Keratinocyte (primary cell): ENCODE measurements around the gene PARP1. TPM values are rescaled to one million over a fixed set of nuclear protein-coding genes. Genes with fewer than 3 reads are reported as not detected.

Source experiments
- DNase-seq: peaks from one replicate; pipeline ENCODE4 v3.0.0-alpha.2; 2011; ENCODE audit warnings: low read depth, missing footprints, low spot score
- FAIRE-seq: peaks from 2 replicates; lab custom pipeline; 2011; peaks lifted over from hg19 to GRCh38; lab: Jason Lieb, UNC
- H2AFZ ChIP-seq: 2 replicates; pipeline ENCODE4 v1.6.0; 2012; ENCODE audit warnings: low read length, control low read depth, inconsistent platforms; ENCODE audit not compliant: control insufficient read depth
- H3K27ac ChIP-seq: 2 replicates; pipeline ENCODE4 v1.5.1; 2011; ENCODE audit warnings: low read length; ENCODE audit not compliant: control insufficient read depth, insufficient read depth
- H3K27me3 ChIP-seq: 3 replicates; pipeline ENCODE4 v1.6.0; 2011; ENCODE audit warnings: low read length; ENCODE audit not compliant: control insufficient read depth, insufficient read depth; ENCODE audit errors: extremely low read depth
- H3K36me3 ChIP-seq, 2 experiments: 2 replicates in 1 of 2; 3 replicates in 1 of 2; pipeline ENCODE4 v1.5.1; 2011; ENCODE audit warnings: low read length in 2 of 2, mild to moderate bottlenecking in 1 of 2; ENCODE audit not compliant: control insufficient read depth in 2 of 2, insufficient read depth in 2 of 2; ENCODE audit errors: extremely low read depth in 1 of 2
- H3K4me1 ChIP-seq: 3 replicates; pipeline ENCODE4 v1.5.1; 2011; ENCODE audit warnings: low read length; ENCODE audit not compliant: control insufficient read depth, insufficient read depth; ENCODE audit errors: extremely low read depth
- H3K4me2 ChIP-seq: 3 replicates; pipeline ENCODE4 v1.6.0; 2011; ENCODE audit warnings: low read depth, low read length; ENCODE audit not compliant: control insufficient read depth, insufficient read depth; ENCODE audit errors: extremely low read depth
- H3K4me3 ChIP-seq, 3 experiments: fragments of 200-600 bp in 1 of 3; sonication (generic) in 1 of 3; 2 replicates in 2 of 3; 3 replicates in 1 of 3; pipeline ENCODE4 v1.5.1; 2011 to 2016; ENCODE audit warnings: low read length in 3 of 3, mild to moderate bottlenecking in 3 of 3, control low read depth in 2 of 3, inconsistent platforms in 1 of 3, low read depth in 1 of 3, mixed read lengths in 1 of 3, mixed run types in 1 of 3, moderate library complexity in 1 of 3; ENCODE audit not compliant: control insufficient read depth in 2 of 3, insufficient read depth in 2 of 3; ENCODE audit errors: extremely low read depth in 1 of 3
- H3K79me2 ChIP-seq: 2 replicates; pipeline ENCODE4 v1.6.0; 2012; ENCODE audit warnings: low read length; ENCODE audit not compliant: control insufficient read depth, insufficient read depth
- H3K9ac ChIP-seq: 3 replicates; pipeline ENCODE4 v1.6.0; 2011; ENCODE audit warnings: low read length; ENCODE audit not compliant: control insufficient read depth, insufficient read depth; ENCODE audit errors: extremely low read depth
- H3K9me1 ChIP-seq: 3 replicates; pipeline ENCODE4 v1.6.0; 2011; ENCODE audit warnings: low read length; ENCODE audit not compliant: control insufficient read depth, insufficient read depth; ENCODE audit errors: extremely low read depth
- H3K9me3 ChIP-seq: 2 replicates; pipeline ENCODE4 v1.5.1; 2012; ENCODE audit warnings: low read depth, low read length; ENCODE audit not compliant: control insufficient read depth
- H4K20me1 ChIP-seq: 3 replicates; pipeline ENCODE4 v1.6.0; 2011; ENCODE audit warnings: low read length; ENCODE audit not compliant: control insufficient read depth, insufficient read depth; ENCODE audit errors: extremely low read depth
- EZH2 ChIP-seq: IDR thresholded peaks from one replicate; pipeline ENCODE4 v1.6.1; 2012; ENCODE audit warnings: inconsistent platforms, mild to moderate bottlenecking, low read length, moderate library complexity
- dilution Hi-C: fragments of 300-500 bp; cut with MboI; formaldehyde crosslinking; loops from one replicate; pipeline ENCODE4 v1.7.0; 2020; ENCODE audit warnings: low sequenced_read_pairs; ENCODE audit not compliant: extremely low pct_ligation_motif_present
- polyA plus RNA-seq, 5 experiments: library from polyadenylated mRNA; depleted of rRNA in 3 of 5; stranded (reverse) in 3 of 5; stranded (forward) in 1 of 5; unstranded in 1 of 5; fragments of >200 nt; gene quantifications; 1 replicate in 1 of 5; 2 replicates in 3 of 5; 3 replicates in 1 of 5; pipeline versions ENCODE4 v1.2.1 to v1.2.3, GENCODE V29; 2011 to 2012; ENCODE audit warnings: missing spikeins in 2 of 5, low read depth in 1 of 5, low replicate concordance in 1 of 5
- TF ChIP-seq, protein P1 (sequence below), 3 experiments: IDR thresholded peaks in 1 of 3; conservative IDR thresholded peaks in 1 of 3; optimal IDR thresholded peaks in 1 of 3; 2 replicates in 2 of 3; 3 replicates in 1 of 3; pipeline versions ENCODE3 to v1.5.1; 2011; ENCODE audit warnings: low read length in 3 of 3, mild to moderate bottlenecking in 3 of 3, moderate library complexity in 2 of 3, control low read depth in 1 of 3, inconsistent platforms in 1 of 3; ENCODE audit not compliant: insufficient read depth in 2 of 3; ENCODE audit errors: extremely low read depth in 1 of 3

The PARP1 gene
- polyA plus RNA-seq, 1 donor (not counting 4 experiments of a cell fraction or from before 2014, with no cell fraction given) = 62.9 TPM

DNA sequence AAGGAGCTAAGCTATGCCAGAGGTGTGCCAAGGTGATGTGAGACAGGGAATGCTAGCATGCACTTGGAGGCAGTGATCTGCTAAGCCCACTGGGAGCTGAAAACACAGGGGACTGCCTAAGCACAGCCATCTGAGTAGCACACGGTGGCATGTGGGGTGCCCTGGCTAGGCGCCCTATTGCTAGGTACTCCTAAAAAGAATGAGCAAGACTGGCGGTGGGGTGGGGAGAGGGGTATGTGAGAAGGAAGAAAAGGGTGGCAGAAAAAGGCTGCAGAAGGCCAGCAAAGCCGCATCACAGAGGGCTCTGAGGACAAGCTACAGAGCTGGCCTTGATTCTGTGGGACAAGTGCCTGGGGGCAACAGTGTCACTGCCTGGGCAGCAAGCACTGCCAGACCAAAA is 23.9 kb downstream of the PARP1 start:
- FAIRE-seq = no peak
- no peaks in the 10 kb centered on the region for H3K9me1 ChIP-seq
- H3K79me2 ChIP-seq = no peaks in the 10 kb centered on the region
- no peak overlapping the region for H2AFZ ChIP-seq
- H3K36me3 ChIP-seq = peaks cover 18 to 36% of the 10 kb centered on the region in 2 experiments
- dilution Hi-C loops = no loop called here
- H3K27ac ChIP-seq = no peak overlapping the region
- no peak overlapping the region for H3K9ac ChIP-seq
- DNase-seq = no peak
- no peak overlapping the region for H3K4me3 ChIP-seq
- H3K27me3 ChIP-seq = no peaks in the 10 kb centered on the region
- H3K4me1 ChIP-seq = no peaks in the 10 kb centered on the region
- no peaks in the 10 kb centered on the region for H3K9me3 ChIP-seq
- no peaks in the 10 kb centered on the region for H4K20me1 ChIP-seq
- no peak overlapping the region for H3K4me2 ChIP-seq
- TF ChIP-seq, protein P1, sequence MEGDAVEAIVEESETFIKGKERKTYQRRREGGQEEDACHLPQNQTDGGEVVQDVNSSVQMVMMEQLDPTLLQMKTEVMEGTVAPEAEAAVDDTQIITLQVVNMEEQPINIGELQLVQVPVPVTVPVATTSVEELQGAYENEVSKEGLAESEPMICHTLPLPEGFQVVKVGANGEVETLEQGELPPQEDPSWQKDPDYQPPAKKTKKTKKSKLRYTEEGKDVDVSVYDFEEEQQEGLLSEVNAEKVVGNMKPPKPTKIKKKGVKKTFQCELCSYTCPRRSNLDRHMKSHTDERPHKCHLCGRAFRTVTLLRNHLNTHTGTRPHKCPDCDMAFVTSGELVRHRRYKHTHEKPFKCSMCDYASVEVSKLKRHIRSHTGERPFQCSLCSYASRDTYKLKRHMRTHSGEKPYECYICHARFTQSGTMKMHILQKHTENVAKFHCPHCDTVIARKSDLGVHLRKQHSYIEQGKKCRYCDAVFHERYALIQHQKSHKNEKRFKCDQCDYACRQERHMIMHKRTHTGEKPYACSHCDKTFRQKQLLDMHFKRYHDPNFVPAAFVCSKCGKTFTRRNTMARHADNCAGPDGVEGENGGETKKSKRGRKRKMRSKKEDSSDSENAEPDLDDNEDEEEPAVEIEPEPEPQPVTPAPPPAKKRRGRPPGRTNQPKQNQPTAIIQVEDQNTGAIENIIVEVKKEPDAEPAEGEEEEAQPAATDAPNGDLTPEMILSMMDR (optimal IDR thresholded peaks at IDR 0.05 in 1 of 3, IDR thresholded peaks at IDR 0.05 in 1 of 3, conservative IDR thresholded peaks at IDR 0.05 in 1 of 3; ENCODE audit: extremely low read depth in 1 of 3, insufficient read depth in 2 of 3, low read length in 3 of 3) = no peak
- no peak for TF ChIP-seq EZH2

DNA sequence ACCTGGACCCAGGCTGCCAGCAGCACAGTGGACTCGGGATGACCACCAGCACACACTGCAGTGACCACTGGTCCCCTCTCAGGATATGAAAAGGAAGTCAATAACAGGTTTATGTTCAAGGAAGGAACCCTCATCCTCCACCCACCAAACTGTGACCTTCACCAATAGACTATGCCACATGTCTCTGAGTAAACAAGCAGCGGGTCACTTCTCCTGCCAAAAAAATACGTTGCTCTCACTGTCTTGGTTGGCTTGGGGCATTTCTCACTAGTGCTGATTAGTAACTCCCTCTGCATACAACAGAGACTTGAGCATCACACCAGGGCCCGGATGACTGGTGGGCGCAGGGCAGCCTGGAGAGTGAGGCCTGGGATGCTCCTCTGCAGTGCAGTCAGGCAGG is 25.9 kb downstream of the PARP1 start:
- Histone ChIP-seq H2AFZ (no peak overlapping the region), H3K9me1 (no peaks in the 10 kb centered on the region), H3K9ac (no peak overlapping the region), H3K27me3 (no peaks in the 10 kb centered on the region), H3K79me2 (no peaks in the 10 kb centered on the region), H3K27ac (no peak overlapping the region), H3K9me3 (no peaks in the 10 kb centered on the region), H3K4me2 (no peak overlapping the region), H3K4me3 (no peak overlapping the region), H3K4me1 (no peaks in the 10 kb centered on the region), H3K36me3 (peaks cover 20 to 36% of the 10 kb centered on the region in 2 experiments), H4K20me1 (no peaks in the 10 kb centered on the region)
- DNase-seq (no peak), FAIRE-seq (no peak)
- dilution Hi-C loops = no loop called here
- TF ChIP-seq, protein P1 (optimal IDR thresholded peaks at IDR 0.05 in 1 of 3, IDR thresholded peaks at IDR 0.05 in 1 of 3, conservative IDR thresholded peaks at IDR 0.05 in 1 of 3; ENCODE audit: extremely low read depth in 1 of 3, insufficient read depth in 2 of 3, low read length in 3 of 3) = no peak
- TF ChIP-seq EZH2 = no peak
